HEK293 (cell line): ENCODE results near the gene SNX21.

Source experiments
- GLI2 ChIP-seq: fragments of 450-650 bp; formaldehyde crosslinking; IDR thresholded peaks from 2 replicates; pipeline ENCODE4; 2017; ENCODE audit warnings: missing biosample characterization, missing genetic modification characterization, low read depth, borderline replicate concordance
- IKZF3 ChIP-seq: fragments of 450-650 bp; IDR thresholded peaks from 2 replicates; pipeline ENCODE4 v1.5.0; 2018; ENCODE audit warnings: missing biosample characterization, mild to moderate bottlenecking, missing genetic modification characterization, moderate library complexity
- INSM2 ChIP-seq: fragments of 450-650 bp; formaldehyde crosslinking; IDR thresholded peaks from 2 replicates; pipeline ENCODE4 v1.5.1; 2016; ENCODE audit warnings: missing biosample characterization, missing genetic modification characterization
- KLF10 ChIP-seq: fragments of 450-650 bp; IDR thresholded peaks from 2 replicates; pipeline ENCODE4 v1.5.1; 2018; ENCODE audit warnings: missing biosample characterization, mild to moderate bottlenecking, missing genetic modification characterization
- KLF16 ChIP-seq: fragments of 450-650 bp; formaldehyde crosslinking; IDR thresholded peaks from 2 replicates; pipeline ENCODE4 v1.5.1; 2017; ENCODE audit warnings: missing biosample characterization, missing genetic modification characterization
- KLF7 ChIP-seq: fragments of 450-650 bp; formaldehyde crosslinking; IDR thresholded peaks from 2 replicates; pipeline ENCODE4 v1.5.1; 2016; ENCODE audit warnings: missing biosample characterization, missing genetic modification characterization, borderline replicate concordance
- MYNN ChIP-seq: fragments of 450-650 bp; formaldehyde crosslinking; IDR thresholded peaks from 2 replicates; pipeline ENCODE4 v1.5.1; 2016; ENCODE audit warnings: missing biosample characterization, missing genetic modification characterization, borderline replicate concordance
- OSR2 ChIP-seq: fragments of 450-650 bp; formaldehyde crosslinking; IDR thresholded peaks from 2 replicates; pipeline ENCODE4 v1.5.1; 2016; ENCODE audit warnings: missing biosample characterization, missing genetic modification characterization
- OVOL3 ChIP-seq: fragments of 450-650 bp; formaldehyde crosslinking; IDR thresholded peaks from 2 replicates; pipeline ENCODE4 v1.5.1; 2016; ENCODE audit warnings: missing biosample characterization, missing genetic modification characterization
- TCF7L2 ChIP-seq: IDR thresholded peaks from 2 replicates; pipeline ENCODE4 v1.6.1; 2011; ENCODE audit warnings: low read depth, mild to moderate bottlenecking, inconsistent platforms, low read length, moderate library complexity, borderline replicate concordance
- ZNF133 ChIP-seq: fragments of 450-650 bp; formaldehyde crosslinking; IDR thresholded peaks from 2 replicates; pipeline ENCODE4 v1.5.1; 2016; ENCODE audit warnings: missing biosample characterization, missing genetic modification characterization
- ZNF26 ChIP-seq: fragments of 450-650 bp; formaldehyde crosslinking; IDR thresholded peaks from 2 replicates; pipeline ENCODE4 v1.5.1; 2016; ENCODE audit warnings: missing biosample characterization, missing genetic modification characterization
- ZNF302 ChIP-seq: fragments of 450-650 bp; formaldehyde crosslinking; IDR thresholded peaks from 2 replicates; pipeline ENCODE4 v1.5.1; 2016; ENCODE audit warnings: missing biosample characterization, missing genetic modification characterization, low read depth
- ZNF335 ChIP-seq: fragments of 450-650 bp; formaldehyde crosslinking; conservative IDR thresholded peaks from 2 replicates; pipeline ENCODE4 v1.5.1; 2016; ENCODE audit warnings: missing biosample characterization, missing genetic modification characterization
- ZNF394 ChIP-seq: fragments of 450-650 bp; formaldehyde crosslinking; IDR thresholded peaks from 2 replicates; pipeline ENCODE4 v1.5.1; 2016; ENCODE audit warnings: missing biosample characterization, missing genetic modification characterization, mild to moderate bottlenecking, moderate library complexity, borderline replicate concordance
- ZNF433 ChIP-seq: fragments of 450-650 bp; formaldehyde crosslinking; IDR thresholded peaks from 2 replicates; pipeline ENCODE4 v1.5.1; 2016; ENCODE audit warnings: missing biosample characterization, missing genetic modification characterization, low read depth
- ZNF48 ChIP-seq: fragments of 450-650 bp; formaldehyde crosslinking; IDR thresholded peaks from 2 replicates; pipeline ENCODE4 v1.5.1; 2016; ENCODE audit warnings: missing biosample characterization, missing genetic modification characterization
- ZNF501 ChIP-seq: fragments of 450-650 bp; formaldehyde crosslinking; IDR thresholded peaks from 2 replicates; pipeline ENCODE4 v1.5.1; 2016; ENCODE audit warnings: missing biosample characterization, missing genetic modification characterization
- ZNF521 ChIP-seq: fragments of 450-650 bp; formaldehyde crosslinking; IDR thresholded peaks from 2 replicates; pipeline ENCODE4 v1.5.1; 2017; ENCODE audit warnings: missing biosample characterization, mild to moderate bottlenecking, missing genetic modification characterization
- ZNF549 ChIP-seq: fragments of 450-650 bp; IDR thresholded peaks from 2 replicates; pipeline ENCODE4 v1.5.1; 2018; ENCODE audit warnings: missing biosample characterization, missing genetic modification characterization, mild to moderate bottlenecking, inconsistent platforms, moderate library complexity
- ZNF558 ChIP-seq: fragments of 450-650 bp; formaldehyde crosslinking; IDR thresholded peaks from 2 replicates; pipeline ENCODE4 v1.5.1; 2016; ENCODE audit warnings: missing biosample characterization, missing genetic modification characterization
- ZNF768 ChIP-seq: fragments of 450-650 bp; formaldehyde crosslinking; IDR thresholded peaks from 2 replicates; pipeline ENCODE4 v1.5.1; 2018; ENCODE audit warnings: missing biosample characterization, mild to moderate bottlenecking, missing genetic modification characterization
- ZNF792 ChIP-seq: fragments of 450-650 bp; formaldehyde crosslinking; IDR thresholded peaks from 2 replicates; pipeline ENCODE4 v1.5.1; 2016; ENCODE audit warnings: missing biosample characterization, missing genetic modification characterization
- ZNF843 ChIP-seq: fragments of 450-650 bp; formaldehyde crosslinking; IDR thresholded peaks from 2 replicates; pipeline ENCODE4 v1.5.1; 2016; ENCODE audit warnings: missing biosample characterization, missing genetic modification characterization
- ZSCAN4 ChIP-seq: fragments of 450-650 bp; formaldehyde crosslinking; IDR thresholded peaks from 2 replicates; pipeline ENCODE4 v1.5.1; 2017; ENCODE audit warnings: missing biosample characterization, missing genetic modification characterization
- TF ChIP-seq, protein P1 (sequence below): fragments of 450-650 bp; formaldehyde crosslinking; optimal IDR thresholded peaks from 2 replicates; pipeline ENCODE3; 2016; ENCODE audit warnings: missing biosample characterization, mild to moderate bottlenecking, missing genetic modification characterization
- TF ChIP-seq, protein P2 (sequence below): fragments of 450-650 bp; formaldehyde crosslinking; IDR thresholded peaks from 2 replicates; pipeline ENCODE4 v1.5.1; 2017; ENCODE audit warnings: missing biosample characterization, missing genetic modification characterization
- TF ChIP-seq, protein P3 (sequence below): fragments of 450-650 bp; formaldehyde crosslinking; IDR thresholded peaks from 2 replicates; pipeline ENCODE4 v1.5.1; 2016; ENCODE audit warnings: missing biosample characterization, missing genetic modification characterization

SNX21 gene

DNA sequence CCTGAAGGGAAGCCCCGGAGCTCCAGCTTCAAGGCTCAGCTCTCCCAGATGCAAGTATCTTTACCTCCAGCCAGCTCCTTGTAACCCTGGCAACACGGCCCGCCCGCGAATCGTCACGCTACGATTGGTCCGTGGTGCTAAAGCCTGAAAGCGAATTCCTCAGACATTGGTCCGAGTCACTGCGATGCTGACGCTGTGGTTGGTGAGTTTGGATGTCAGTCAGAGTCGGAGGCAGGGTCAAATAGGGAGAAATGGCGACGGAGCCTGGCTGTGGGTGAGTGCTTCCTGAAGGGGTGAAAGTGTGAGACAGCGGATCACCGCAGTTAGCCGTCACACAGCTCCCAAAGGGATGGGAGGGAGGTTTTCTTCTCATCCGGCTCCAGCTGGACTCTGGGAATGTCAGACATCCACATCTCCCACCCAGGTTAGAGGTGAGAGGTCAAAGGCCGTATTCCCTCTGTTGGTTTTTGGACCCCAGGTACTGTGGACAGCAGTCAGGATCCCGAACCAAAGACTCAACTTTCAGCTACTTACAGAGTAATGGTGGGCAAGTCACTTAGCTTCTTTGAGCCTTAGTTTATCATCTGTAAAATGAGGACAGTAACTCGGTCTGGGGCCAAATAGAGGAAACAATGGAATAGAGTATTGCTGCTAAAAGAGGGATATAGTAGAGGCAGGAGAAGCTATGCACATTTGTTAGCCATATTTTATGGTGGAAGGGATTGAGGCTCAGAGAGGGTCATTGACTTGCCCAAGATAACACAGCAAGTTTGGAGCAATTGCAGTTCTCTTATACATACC, 47.6 kb downstream of the SNX21 start, which contains the start of gene ZSWIM1 (continued):
- TF ChIP-seq, protein P1, sequence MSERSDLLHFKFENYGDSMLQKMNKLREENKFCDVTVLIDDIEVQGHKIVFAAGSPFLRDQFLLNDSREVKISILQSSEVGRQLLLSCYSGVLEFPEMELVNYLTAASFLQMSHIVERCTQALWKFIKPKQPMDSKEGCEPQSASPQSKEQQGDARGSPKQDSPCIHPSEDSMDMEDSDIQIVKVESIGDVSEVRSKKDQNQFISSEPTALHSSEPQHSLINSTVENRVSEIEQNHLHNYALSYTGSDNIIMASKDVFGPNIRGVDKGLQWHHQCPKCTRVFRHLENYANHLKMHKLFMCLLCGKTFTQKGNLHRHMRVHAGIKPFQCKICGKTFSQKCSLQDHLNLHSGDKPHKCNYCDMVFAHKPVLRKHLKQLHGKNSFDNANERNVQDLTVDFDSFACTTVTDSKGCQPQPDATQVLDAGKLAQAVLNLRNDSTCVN: no peak
- TF ChIP-seq ZNF521 (tag by site-specific recombination) (no peak), ZNF394 (no peak), ZNF549 (tag by site-specific recombination) (no peak), INSM2 (tag by site-specific recombination) (0 out of 2 replicates have a peak, but pooled peaks have one; percentile 22), ZNF433 (tag by site-specific recombination) (no peak), MYNN (tag by site-specific recombination) (no peak), ZNF501 (tag by site-specific recombination) (no peak), KLF16 (tag by site-specific recombination) (peak; percentile 69), ZNF26 (tag by site-specific recombination) (no peak), KLF7 (tag by site-specific recombination) (no peak), ZNF792 (tag by site-specific recombination) (no peak), IKZF3 (tag by site-specific recombination) (0 out of 2 replicates have a peak, but pooled peaks have one; percentile 25), OSR2 (no peak), ZNF133 (tag by site-specific recombination) (no peak), ZNF768 (tag by site-specific recombination) (no peak; the same call in 1 of the 2 replicates), ZSCAN4 (no peak), ZNF335 (peak; percentile 74), ZNF843 (no peak), OVOL3 (tag by site-specific recombination) (no peak), ZNF558 (no peak), ZNF48 (tag by site-specific recombination) (no peak), GLI2 (tag by site-specific recombination) (no peak), KLF10 (0 out of 2 replicates have a peak, but pooled peaks have one; percentile 21), ZNF302 (tag by site-specific recombination) (no peak), TCF7L2 (no peak)
- TF ChIP-seq, protein P2, sequence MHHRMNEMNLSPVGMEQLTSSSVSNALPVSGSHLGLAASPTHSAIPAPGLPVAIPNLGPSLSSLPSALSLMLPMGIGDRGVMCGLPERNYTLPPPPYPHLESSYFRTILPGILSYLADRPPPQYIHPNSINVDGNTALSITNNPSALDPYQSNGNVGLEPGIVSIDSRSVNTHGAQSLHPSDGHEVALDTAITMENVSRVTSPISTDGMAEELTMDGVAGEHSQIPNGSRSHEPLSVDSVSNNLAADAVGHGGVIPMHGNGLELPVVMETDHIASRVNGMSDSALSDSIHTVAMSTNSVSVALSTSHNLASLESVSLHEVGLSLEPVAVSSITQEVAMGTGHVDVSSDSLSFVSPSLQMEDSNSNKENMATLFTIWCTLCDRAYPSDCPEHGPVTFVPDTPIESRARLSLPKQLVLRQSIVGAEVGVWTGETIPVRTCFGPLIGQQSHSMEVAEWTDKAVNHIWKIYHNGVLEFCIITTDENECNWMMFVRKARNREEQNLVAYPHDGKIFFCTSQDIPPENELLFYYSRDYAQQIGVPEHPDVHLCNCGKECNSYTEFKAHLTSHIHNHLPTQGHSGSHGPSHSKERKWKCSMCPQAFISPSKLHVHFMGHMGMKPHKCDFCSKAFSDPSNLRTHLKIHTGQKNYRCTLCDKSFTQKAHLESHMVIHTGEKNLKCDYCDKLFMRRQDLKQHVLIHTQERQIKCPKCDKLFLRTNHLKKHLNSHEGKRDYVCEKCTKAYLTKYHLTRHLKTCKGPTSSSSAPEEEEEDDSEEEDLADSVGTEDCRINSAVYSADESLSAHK (tag by site-specific recombination): 0 out of 2 replicates have a peak, but pooled peaks have one; percentile 27
- TF ChIP-seq, protein P3, sequence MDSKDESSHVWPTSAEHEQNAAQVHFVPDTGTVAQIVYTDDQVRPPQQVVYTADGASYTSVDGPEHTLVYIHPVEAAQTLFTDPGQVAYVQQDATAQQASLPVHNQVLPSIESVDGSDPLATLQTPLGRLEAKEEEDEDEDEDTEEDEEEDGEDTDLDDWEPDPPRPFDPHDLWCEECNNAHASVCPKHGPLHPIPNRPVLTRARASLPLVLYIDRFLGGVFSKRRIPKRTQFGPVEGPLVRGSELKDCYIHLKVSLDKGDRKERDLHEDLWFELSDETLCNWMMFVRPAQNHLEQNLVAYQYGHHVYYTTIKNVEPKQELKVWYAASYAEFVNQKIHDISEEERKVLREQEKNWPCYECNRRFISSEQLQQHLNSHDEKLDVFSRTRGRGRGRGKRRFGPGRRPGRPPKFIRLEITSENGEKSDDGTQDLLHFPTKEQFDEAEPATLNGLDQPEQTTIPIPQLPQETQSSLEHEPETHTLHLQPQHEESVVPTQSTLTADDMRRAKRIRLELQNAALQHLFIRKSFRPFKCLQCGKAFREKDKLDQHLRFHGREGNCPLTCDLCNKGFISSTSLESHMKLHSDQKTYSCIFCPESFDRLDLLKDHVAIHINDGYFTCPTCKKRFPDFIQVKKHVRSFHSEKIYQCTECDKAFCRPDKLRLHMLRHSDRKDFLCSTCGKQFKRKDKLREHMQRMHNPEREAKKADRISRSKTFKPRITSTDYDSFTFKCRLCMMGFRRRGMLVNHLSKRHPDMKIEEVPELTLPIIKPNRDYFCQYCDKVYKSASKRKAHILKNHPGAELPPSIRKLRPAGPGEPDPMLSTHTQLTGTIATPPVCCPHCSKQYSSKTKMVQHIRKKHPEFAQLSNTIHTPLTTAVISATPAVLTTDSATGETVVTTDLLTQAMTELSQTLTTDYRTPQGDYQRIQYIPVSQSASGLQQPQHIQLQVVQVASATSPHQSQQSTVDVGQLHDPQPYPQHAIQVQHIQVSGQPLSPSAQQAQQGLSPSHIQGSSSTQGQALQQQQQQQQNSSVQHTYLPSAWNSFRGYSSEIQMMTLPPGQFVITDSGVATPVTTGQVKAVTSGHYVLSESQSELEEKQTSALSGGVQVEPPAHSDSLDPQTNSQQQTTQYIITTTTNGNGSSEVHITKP (tag by site-specific recombination): no peak
